Ectodermal cell (in vitro differentiated cells): ENCODE measurements around the gene CIAO2B.

Experiments used
- H3K27ac ChIP-seq: 2 replicates; pipeline ENCODE4 v1.7.0; 2013; ENCODE audit warnings: mild to moderate bottlenecking, low read depth, low read length; ENCODE audit not compliant: insufficient read depth, poor library complexity, severe bottlenecking
- H3K27me3 ChIP-seq: 2 replicates; pipeline ENCODE4 v1.7.0; 2013; ENCODE audit warnings: mild to moderate bottlenecking, low read length; ENCODE audit not compliant: insufficient read depth, control insufficient read depth, poor library complexity, severe bottlenecking
- H3K36me3 ChIP-seq: one replicate; pipeline ENCODE4 v1.7.0; 2013; ENCODE audit warnings: low read length; ENCODE audit not compliant: control insufficient read depth, insufficient read depth
- H3K4me1 ChIP-seq: one replicate; pipeline ENCODE4 v1.7.0; 2013; ENCODE audit warnings: low read length; ENCODE audit not compliant: control insufficient read depth, insufficient read depth
- H3K4me3 ChIP-seq: 2 replicates; pipeline ENCODE4 v1.7.0; 2013; ENCODE audit warnings: low read depth, low read length, control low read depth; ENCODE audit not compliant: insufficient read depth
- H3K9me3 ChIP-seq: 2 replicates; pipeline ENCODE4 v1.7.0; 2013; ENCODE audit warnings: mild to moderate bottlenecking, low read length, moderate library complexity; ENCODE audit not compliant: control insufficient read depth
- WGBS, 2 experiments: methylation state at CpG; one replicate each; pipeline ENCODE4 v1.1.7; 2013; ENCODE audit warnings: missing lambda C conversion rate in 2 of 2; 5-methylcytosine and 5-hydroxymethylcytosine counted together

CIAO2B gene

DNA sequence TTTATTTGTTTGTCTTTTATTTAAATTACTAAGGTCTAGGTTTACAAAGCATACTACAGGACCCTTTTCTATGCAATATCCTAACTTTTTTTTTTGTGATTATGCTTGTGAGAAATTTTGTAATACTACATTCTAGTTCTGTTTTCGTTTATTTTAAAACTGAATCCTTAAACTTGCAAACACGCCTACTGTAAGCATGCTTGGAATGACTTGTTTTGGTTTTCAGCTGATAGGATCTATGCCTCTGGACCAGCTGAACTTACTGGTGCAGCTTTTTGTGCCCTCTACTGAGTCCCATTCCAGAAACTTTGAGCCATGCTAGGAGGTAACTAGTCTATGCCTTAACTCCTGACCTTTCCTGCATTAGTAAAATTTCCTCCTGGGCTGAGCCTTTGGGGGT is 47.9 kb downstream of the CIAO2B start:
- 89 to 97% methylated on average over 2 of the region's 2 CpGs for WGBS, 2 experiments
- H3K4me3 ChIP-seq, result no peak overlapping the region
- H3K27me3 ChIP-seq, result peaks cover 3% of the 10 kb centered on the region
- H3K4me1 ChIP-seq, result peaks cover 4% of the 10 kb centered on the region
- peaks cover 17% of the 10 kb centered on the region for H3K36me3 ChIP-seq
- H3K9me3 ChIP-seq, result no peaks in the 10 kb centered on the region
- no peak overlapping the region for H3K27ac ChIP-seq

DNA sequence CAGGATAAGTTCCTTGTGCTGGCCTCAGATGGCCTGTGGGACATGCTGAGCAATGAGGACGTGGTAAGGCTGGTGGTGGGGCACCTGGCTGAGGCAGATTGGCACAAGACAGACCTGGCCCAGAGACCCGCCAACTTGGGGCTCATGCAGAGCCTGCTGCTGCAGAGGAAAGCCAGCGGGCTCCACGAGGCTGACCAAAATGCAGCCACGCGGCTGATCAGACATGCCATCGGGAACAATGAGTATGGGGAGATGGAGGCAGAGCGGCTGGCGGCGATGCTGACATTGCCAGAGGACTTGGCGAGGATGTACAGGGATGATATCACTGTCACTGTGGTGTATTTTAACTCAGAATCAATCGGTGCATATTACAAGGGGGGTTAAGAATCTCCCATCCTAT is 48.7 kb downstream of the CIAO2B start:
- Histone ChIP-seq H3K27ac (no peak overlapping the region), H3K36me3 (peaks cover 17% of the 10 kb centered on the region), H3K27me3 (peaks cover 10% of the 10 kb centered on the region), H3K9me3 (no peaks in the 10 kb centered on the region), H3K4me3 (no peak overlapping the region), H3K4me1 (peaks cover 4% of the 10 kb centered on the region)
- 95 to 97% methylated on average over 12 of the region's 12 CpGs for WGBS, 2 experiments

DNA sequence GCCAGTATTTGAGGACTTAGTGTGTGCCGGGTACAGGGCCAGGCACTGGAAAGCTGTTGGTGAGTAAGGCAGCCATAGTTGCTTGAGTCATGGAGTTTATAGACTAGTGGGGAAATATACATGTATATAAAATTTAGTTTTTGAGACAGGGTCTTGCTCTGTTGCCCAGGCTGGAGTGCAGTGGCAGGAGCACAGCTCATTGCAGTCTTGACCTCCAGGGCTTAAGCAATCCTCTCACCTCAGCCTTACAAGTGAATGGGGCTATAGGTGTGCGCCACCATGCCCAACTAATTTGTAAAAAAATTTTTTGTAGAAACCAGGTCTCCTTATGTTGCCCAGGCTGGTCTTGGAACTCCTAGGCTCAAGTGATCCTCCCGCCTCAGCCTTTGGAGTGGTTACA is 51.5 kb downstream of the CIAO2B start:
- peaks cover 7% of the 10 kb centered on the region for H3K4me1 ChIP-seq
- no peak overlapping the region for H3K27ac ChIP-seq
- peaks cover 17% of the 10 kb centered on the region for H3K36me3 ChIP-seq
- no peak overlapping the region for H3K4me3 ChIP-seq
- no peaks in the 10 kb centered on the region for H3K9me3 ChIP-seq
- WGBS, 2 experiments, result 95 to 97% methylated on average over 3 of the region's 3 CpGs
- H3K27me3 ChIP-seq, result peaks cover 10% of the 10 kb centered on the region
